Esophagus squamous epithelium (tissue), 4 donors: ENCODE data around the gene KIF5B.

Source experiments
- CTCF ChIP-seq, 6 experiments: fragments of 450-650 bp in 4 of 6; fragments of 200-600 bp in 2 of 6; sonication (generic) in 2 of 6; IDR thresholded peaks; one replicate each; pipeline ENCODE4 v1.5.1; 2016 to 2019; ENCODE audit warnings: antibody characterized with exemption in 6 of 6, mild to moderate bottlenecking in 4 of 6, moderate library complexity in 4 of 6
- POLR2A ChIP-seq, 4 donors: fragments of 450-650 bp; IDR thresholded peaks; one replicate each; pipeline ENCODE4 v1.6.1; 2017; ENCODE audit warnings: antibody characterized with exemption in 4 of 4, mild to moderate bottlenecking in 4 of 4, moderate library complexity in 3 of 4

DNA sequence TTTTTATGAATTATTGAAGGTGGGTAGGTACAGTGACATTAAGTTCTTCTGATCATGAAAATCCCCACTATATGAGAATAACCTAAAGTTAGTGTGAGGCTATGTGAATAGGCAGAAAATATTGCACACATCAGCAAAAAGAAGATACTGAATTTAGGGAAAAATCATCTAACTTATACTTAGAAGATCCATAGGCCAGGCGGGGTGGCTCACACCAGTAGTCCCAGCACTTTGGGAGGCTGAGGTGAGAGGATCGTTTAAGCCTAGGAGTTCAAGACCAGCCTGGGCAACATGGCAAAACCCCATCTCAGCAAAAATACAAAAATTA lies 78.1 kb downstream of the KIF5B start:
- TF ChIP-seq CTCF (IDR thresholded peaks at IDR 0.05) (no peak), POLR2A (IDR thresholded peaks at IDR 0.05) (no peak)
